Suprapubic skin (tissue), 4 donors: ENCODE data around the gene G6PC1. TPM values are rescaled to one million over a fixed set of nuclear protein-coding genes. Genes with fewer than 3 reads are reported as not detected.
"Not testable (repeated sequence)": the region's sequence is repeated elsewhere in the genome, so short reads cannot be mapped to it uniquely, and the experiment has no call there.

Experiments used
- DNase-seq, 2 donors: peaks; one replicate each; pipeline ENCODE4 v3.0.0-alpha.2; 2019; ENCODE audit warnings: low spot score in 2 of 2
- H3K27ac ChIP-seq: fragments of 200-600 bp; sonication (generic); one replicate; pipeline ENCODE4 v1.5.1; 2019
- H3K27me3 ChIP-seq: fragments of 200-600 bp; sonication (generic); one replicate; pipeline ENCODE4 v1.5.1; 2019
- H3K36me3 ChIP-seq: fragments of 200-600 bp; sonication (generic); one replicate; pipeline ENCODE4 v1.5.1; 2019
- H3K4me1 ChIP-seq: fragments of 200-600 bp; sonication (generic); one replicate; pipeline ENCODE4 v1.5.1; 2019
- H3K4me3 ChIP-seq: fragments of 200-600 bp; sonication (generic); one replicate; pipeline ENCODE4 v1.5.1; 2019; ENCODE audit warnings: mild to moderate bottlenecking
- H3K9me3 ChIP-seq: fragments of 200-600 bp; sonication (generic); one replicate; pipeline ENCODE4 v1.5.1; 2019
- EP300 ChIP-seq: sonication (generic); formaldehyde crosslinking; IDR thresholded peaks from one replicate; pipeline ENCODE4 v1.6.1; 2017; ENCODE audit warnings: antibody characterized with exemption
- POLR2A ChIP-seq, 2 donors: fragments of 450-650 bp; IDR thresholded peaks; one replicate each; pipeline ENCODE4 v1.6.1; 2017; ENCODE audit warnings: antibody characterized with exemption in 2 of 2, mild to moderate bottlenecking in 2 of 2, moderate library complexity in 2 of 2
- POLR2AphosphoS5 ChIP-seq, 3 donors: sonication (generic); formaldehyde crosslinking; IDR thresholded peaks; one replicate each; pipeline ENCODE4 v1.6.1; 2017; ENCODE audit warnings: antibody characterized with exemption in 3 of 3
- WGBS: methylation state at CpG from one replicate; pipeline ENCODE4 v1.1.5; 2018; 5-methylcytosine and 5-hydroxymethylcytosine counted together
- total RNA-seq, 4 donors: library from RNA; depleted of rRNA; stranded (reverse); fragments of >200 nt; gene quantifications; one replicate each; pipeline ENCODE4 v1.1.0, GENCODE V29; 2016
- TF ChIP-seq, protein P1 (sequence below), 2 donors: fragments of 200-600 bp in 1 of 2; fragments of 450-650 bp in 1 of 2; sonication (generic) in 1 of 2; IDR thresholded peaks; one replicate each; pipeline ENCODE4 v1.5.1; 2016 to 2019; ENCODE audit warnings: antibody characterized with exemption in 2 of 2, mild to moderate bottlenecking in 1 of 2, moderate library complexity in 1 of 2

G6PC1 gene
- total RNA-seq, 4 donors from 2014 or later, result not detected

- H3K4me1 ChIP-seq, result peaks cover 5% of the 10 kb centered on the region
- H3K9me3 ChIP-seq, result no peaks in the 10 kb centered on the region
- TF ChIP-seq EP300 (no peak), POLR2A (IDR thresholded peaks at IDR 0.05) (no peak), POLR2AphosphoS5 (IDR thresholded peaks at IDR 0.05) (no peak)
- TF ChIP-seq, protein P1, sequence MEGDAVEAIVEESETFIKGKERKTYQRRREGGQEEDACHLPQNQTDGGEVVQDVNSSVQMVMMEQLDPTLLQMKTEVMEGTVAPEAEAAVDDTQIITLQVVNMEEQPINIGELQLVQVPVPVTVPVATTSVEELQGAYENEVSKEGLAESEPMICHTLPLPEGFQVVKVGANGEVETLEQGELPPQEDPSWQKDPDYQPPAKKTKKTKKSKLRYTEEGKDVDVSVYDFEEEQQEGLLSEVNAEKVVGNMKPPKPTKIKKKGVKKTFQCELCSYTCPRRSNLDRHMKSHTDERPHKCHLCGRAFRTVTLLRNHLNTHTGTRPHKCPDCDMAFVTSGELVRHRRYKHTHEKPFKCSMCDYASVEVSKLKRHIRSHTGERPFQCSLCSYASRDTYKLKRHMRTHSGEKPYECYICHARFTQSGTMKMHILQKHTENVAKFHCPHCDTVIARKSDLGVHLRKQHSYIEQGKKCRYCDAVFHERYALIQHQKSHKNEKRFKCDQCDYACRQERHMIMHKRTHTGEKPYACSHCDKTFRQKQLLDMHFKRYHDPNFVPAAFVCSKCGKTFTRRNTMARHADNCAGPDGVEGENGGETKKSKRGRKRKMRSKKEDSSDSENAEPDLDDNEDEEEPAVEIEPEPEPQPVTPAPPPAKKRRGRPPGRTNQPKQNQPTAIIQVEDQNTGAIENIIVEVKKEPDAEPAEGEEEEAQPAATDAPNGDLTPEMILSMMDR (IDR thresholded peaks at IDR 0.05), result no peak
- WGBS, result 68% methylated on average over 5 of the region's 10 CpGs
- H3K27me3 ChIP-seq, result no peaks in the 10 kb centered on the region
- no peaks in the 10 kb centered on the region for H3K36me3 ChIP-seq
- no peak overlapping the region for H3K27ac ChIP-seq
- no peak overlapping the region for H3K4me3 ChIP-seq
- DNase-seq, result no peak
Observed at GRCh38 chr17:42920106-42920900, 19.7 kb downstream of the G6PC1 start.

DNA sequence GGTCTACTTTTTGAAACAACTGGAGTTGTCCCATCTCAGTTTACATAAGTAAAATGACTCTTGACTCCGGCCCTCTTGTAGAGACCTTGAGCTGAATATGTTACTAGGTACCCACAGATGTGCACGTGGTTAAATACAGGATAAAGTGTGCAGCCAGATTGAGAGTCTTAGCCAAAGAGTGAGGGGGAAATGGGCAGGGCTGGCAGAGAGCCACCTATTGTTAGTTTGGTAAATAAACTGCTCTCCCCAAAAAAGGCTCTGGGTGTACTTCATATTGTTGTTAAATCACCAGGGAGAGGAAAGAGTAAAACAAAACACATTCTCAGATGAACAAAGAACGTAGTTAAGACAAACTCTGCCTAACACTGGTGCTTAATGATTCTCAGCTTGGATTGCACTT, 20.3 kb downstream of the G6PC1 start:
- Histone ChIP-seq H3K9me3 (no peaks in the 10 kb centered on the region), H3K4me1 (peaks cover 5% of the 10 kb centered on the region), H3K27me3 (no peaks in the 10 kb centered on the region), H3K27ac (no peak overlapping the region), H3K4me3 (no peak overlapping the region), H3K36me3 (no peaks in the 10 kb centered on the region)
- TF ChIP-seq, protein P1 (IDR thresholded peaks at IDR 0.05), result no peak
- 51% methylated on average over 3 of the region's 3 CpGs for WGBS
- DNase-seq, result no peak

DNA sequence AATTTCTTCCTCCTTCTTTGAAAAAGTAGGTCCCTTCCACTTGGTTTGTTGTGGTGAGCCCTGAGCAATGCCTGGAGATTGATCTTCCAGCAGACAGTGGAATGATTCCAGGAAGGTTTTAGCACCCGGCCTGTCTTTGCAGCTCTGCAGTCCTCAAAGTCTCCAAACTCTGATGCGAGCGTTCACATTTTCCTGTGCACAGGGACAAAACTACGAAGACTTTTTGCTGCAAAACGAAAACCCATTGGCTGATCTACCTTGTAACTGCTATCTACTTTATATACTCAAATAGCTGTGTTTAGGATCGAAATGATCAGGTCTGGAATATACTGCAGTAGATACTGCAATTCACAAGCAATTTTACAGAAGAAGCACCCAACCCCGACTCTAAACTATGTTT, 21.7 kb downstream of the G6PC1 start:
- Histone ChIP-seq H3K4me3 (no peak overlapping the region), H3K36me3 (no peaks in the 10 kb centered on the region), H3K4me1 (peaks cover 5% of the 10 kb centered on the region), H3K27me3 (no peaks in the 10 kb centered on the region), H3K27ac (no peak overlapping the region), H3K9me3 (no peaks in the 10 kb centered on the region)
- 38% methylated on average over 7 of the region's 7 CpGs for WGBS
- no peak for DNase-seq
- TF ChIP-seq POLR2A (IDR thresholded peaks at IDR 0.05), result no peak
- TF ChIP-seq POLR2AphosphoS5 (IDR thresholded peaks at IDR 0.05), result no peak
- TF ChIP-seq, protein P1 (IDR thresholded peaks at IDR 0.05), result no peak

- H3K36me3 ChIP-seq, H3K27ac ChIP-seq, H3K27me3 ChIP-seq, H3K4me1 ChIP-seq, DNase-seq, H3K4me3 ChIP-seq, H3K9me3 ChIP-seq: not testable (repeated sequence)
- WGBS, result 93% methylated on average over 7 of the region's 7 CpGs
Observed at GRCh38 chr17:42923472-42923871, 22.9 kb downstream of the G6PC1 start.

DNA sequence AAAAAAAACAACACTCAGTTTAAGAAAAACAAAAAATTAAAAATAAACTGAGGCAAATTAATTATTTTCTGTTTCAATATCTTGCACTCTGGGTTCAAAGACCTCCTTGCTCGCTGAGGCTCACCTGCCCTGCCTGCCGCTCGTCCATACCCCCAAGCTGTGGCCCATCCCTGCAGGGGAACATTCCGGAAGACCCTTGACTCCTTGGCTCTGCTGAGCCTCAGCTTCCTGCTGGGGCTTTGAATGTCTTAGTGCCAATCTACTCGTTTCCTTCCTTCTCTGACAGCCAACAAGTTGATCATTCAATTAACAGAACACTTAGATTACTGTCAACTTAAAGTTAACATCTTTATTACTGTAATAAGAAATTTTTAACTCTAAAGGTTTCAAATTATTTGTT, 24.3 kb downstream of the G6PC1 start:
- Histone ChIP-seq H3K4me3 (no peak overlapping the region), H3K36me3 (no peaks in the 10 kb centered on the region), H3K27me3 (no peaks in the 10 kb centered on the region), H3K4me1 (peaks cover 11% of the 10 kb centered on the region), H3K9me3 (no peaks in the 10 kb centered on the region), H3K27ac (no peak overlapping the region)
- WGBS, result 49% methylated on average over 5 of the region's 5 CpGs
- TF ChIP-seq POLR2A (IDR thresholded peaks at IDR 0.05) (no peak), EP300 (no peak), POLR2AphosphoS5 (IDR thresholded peaks at IDR 0.05) (no peak)
- TF ChIP-seq, protein P1 (IDR thresholded peaks at IDR 0.05), result no peak
- no peak for DNase-seq
